Astrocyte (in vitro differentiated cells and primary cell): ENCODE measurements around the gene SNRPA. TPM values are rescaled to one million over a fixed set of nuclear protein-coding genes. Genes with fewer than 3 reads are reported as not detected.

ENCODE experiments used
- DNase-seq: peaks from one replicate; pipeline ENCODE4 v3.0.0-alpha.2; 2010; ENCODE audit warnings: low read depth
- FAIRE-seq: peaks from 2 replicates; lab custom pipeline; 2011; peaks lifted over from hg19 to GRCh38; lab: Jason Lieb, UNC
- H2AFZ ChIP-seq: 2 replicates; pipeline ENCODE4 v1.6.0; 2012; ENCODE audit warnings: low read depth, low read length, inconsistent platforms
- H3K27ac ChIP-seq: 2 replicates; pipeline ENCODE4 v1.5.1; 2011; ENCODE audit warnings: low read depth, low read length, inconsistent platforms
- H3K27me3 ChIP-seq: 2 replicates; pipeline ENCODE4 v1.6.0; 2011; ENCODE audit warnings: low read length, inconsistent platforms; ENCODE audit not compliant: insufficient read depth
- H3K36me3 ChIP-seq: 2 replicates; pipeline ENCODE4 v1.5.1; 2011; ENCODE audit warnings: low read length, inconsistent platforms; ENCODE audit not compliant: insufficient read depth
- H3K4me1 ChIP-seq: 2 replicates; pipeline ENCODE4 v1.5.1; 2011; ENCODE audit warnings: low read length, inconsistent platforms; ENCODE audit not compliant: insufficient read depth
- H3K4me2 ChIP-seq: 2 replicates; pipeline ENCODE4 v1.6.0; 2012; ENCODE audit warnings: low read length, inconsistent platforms
- H3K4me3 ChIP-seq: 2 replicates; pipeline ENCODE4 v1.5.1; 2011; ENCODE audit warnings: low read depth, mild to moderate bottlenecking, low read length, inconsistent platforms; ENCODE audit not compliant: insufficient read depth
- H3K79me2 ChIP-seq: 2 replicates; pipeline ENCODE4 v1.6.0; 2012; ENCODE audit warnings: mild to moderate bottlenecking, low read length, inconsistent platforms; ENCODE audit not compliant: insufficient read depth
- H3K9ac ChIP-seq: 2 replicates; pipeline ENCODE4 v1.6.0; 2012; ENCODE audit warnings: mild to moderate bottlenecking, low read length, inconsistent platforms
- H3K9me3 ChIP-seq: 2 replicates; pipeline ENCODE4 v1.5.1; 2012; ENCODE audit warnings: low read depth, mild to moderate bottlenecking, low read length, inconsistent platforms; ENCODE audit not compliant: insufficient read depth
- H4K20me1 ChIP-seq: 2 replicates; pipeline ENCODE4 v1.6.0; 2012; ENCODE audit warnings: low read length, inconsistent platforms; ENCODE audit not compliant: insufficient read depth
- H3K27ac Mint-ChIP-seq: one replicate; pipeline ENCODE4 v1.8.0; 2021; ENCODE audit warnings: mild to moderate bottlenecking, mixed read lengths; ENCODE audit not compliant: unreplicated experiment
- H3K27me3 Mint-ChIP-seq: one replicate; pipeline ENCODE4 v1.8.0; 2021; ENCODE audit warnings: low read depth, mixed read lengths; ENCODE audit not compliant: unreplicated experiment
- H3K36me3 Mint-ChIP-seq: one replicate; pipeline ENCODE4 v1.8.0; 2021; ENCODE audit warnings: low read depth, mixed read lengths; ENCODE audit not compliant: unreplicated experiment
- H3K4me1 Mint-ChIP-seq: one replicate; pipeline ENCODE4 v1.8.0; 2021; ENCODE audit warnings: low read depth, mixed read lengths; ENCODE audit not compliant: unreplicated experiment
- H3K4me3 Mint-ChIP-seq: one replicate; pipeline ENCODE4 v1.8.0; 2021; ENCODE audit warnings: mild to moderate bottlenecking, moderate library complexity, mixed read lengths; ENCODE audit not compliant: unreplicated experiment
- H3K9me3 Mint-ChIP-seq: one replicate; pipeline ENCODE4 v1.8.0; 2021; ENCODE audit warnings: mild to moderate bottlenecking, mixed read lengths; ENCODE audit not compliant: unreplicated experiment
- EZH2 ChIP-seq: IDR thresholded peaks from 2 replicates; pipeline ENCODE4 v1.6.1; 2012; ENCODE audit warnings: mild to moderate bottlenecking, low read length, inconsistent platforms; ENCODE audit not compliant: insufficient read depth
- total RNA-seq: library from RNA; stranded (reverse); gene quantifications from 2 replicates; pipeline ENCODE4 v1.2.1, GENCODE V29; 2021
- TF ChIP-seq, protein P1 (sequence below): IDR thresholded peaks from 2 replicates; pipeline ENCODE4 v1.5.1; 2011; ENCODE audit warnings: low read depth, mild to moderate bottlenecking, inconsistent platforms, low read length, moderate library complexity; ENCODE audit not compliant: insufficient read depth

SNRPA gene
- total RNA-seq, 1 donor from 2014 or later: 67.0 TPM

DNA sequence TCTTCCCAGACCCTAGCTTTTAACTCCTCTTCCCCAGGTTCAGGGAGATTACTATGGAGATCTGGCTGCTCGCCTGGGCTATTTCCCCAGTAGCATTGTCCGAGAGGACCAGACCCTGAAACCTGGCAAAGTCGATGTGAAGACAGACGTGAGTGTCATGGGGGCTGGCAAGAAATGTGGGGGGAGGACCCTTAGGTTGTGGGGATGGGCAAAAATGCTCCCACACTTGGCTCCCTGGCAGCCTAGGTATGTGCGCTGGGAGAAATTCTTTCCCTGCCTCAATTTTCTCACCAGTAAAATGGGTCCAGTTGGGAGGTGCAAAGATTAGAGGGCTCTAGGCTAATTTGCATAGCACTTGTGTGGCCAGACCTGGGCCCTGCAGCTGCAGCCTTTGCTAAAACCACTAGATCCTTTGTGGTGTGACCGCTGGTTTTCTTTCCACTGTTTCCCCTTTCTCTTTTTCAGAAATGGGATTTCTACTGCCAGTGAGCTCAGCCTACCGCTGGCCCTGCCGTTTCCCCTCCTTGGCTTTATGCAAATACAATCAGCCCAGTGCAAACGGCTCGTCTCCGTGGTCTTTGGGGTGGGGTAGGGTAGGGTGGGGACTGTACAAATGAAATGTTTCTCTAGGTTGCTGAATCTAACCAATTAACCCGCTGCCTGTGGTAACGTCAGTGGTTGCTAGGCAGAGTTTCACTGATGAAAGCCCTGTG lies 26.1 kb downstream of the SNRPA start:
- H3K4me3 Mint-ChIP-seq: peak overlapping the region; percentile 89
- TF ChIP-seq, protein P1, sequence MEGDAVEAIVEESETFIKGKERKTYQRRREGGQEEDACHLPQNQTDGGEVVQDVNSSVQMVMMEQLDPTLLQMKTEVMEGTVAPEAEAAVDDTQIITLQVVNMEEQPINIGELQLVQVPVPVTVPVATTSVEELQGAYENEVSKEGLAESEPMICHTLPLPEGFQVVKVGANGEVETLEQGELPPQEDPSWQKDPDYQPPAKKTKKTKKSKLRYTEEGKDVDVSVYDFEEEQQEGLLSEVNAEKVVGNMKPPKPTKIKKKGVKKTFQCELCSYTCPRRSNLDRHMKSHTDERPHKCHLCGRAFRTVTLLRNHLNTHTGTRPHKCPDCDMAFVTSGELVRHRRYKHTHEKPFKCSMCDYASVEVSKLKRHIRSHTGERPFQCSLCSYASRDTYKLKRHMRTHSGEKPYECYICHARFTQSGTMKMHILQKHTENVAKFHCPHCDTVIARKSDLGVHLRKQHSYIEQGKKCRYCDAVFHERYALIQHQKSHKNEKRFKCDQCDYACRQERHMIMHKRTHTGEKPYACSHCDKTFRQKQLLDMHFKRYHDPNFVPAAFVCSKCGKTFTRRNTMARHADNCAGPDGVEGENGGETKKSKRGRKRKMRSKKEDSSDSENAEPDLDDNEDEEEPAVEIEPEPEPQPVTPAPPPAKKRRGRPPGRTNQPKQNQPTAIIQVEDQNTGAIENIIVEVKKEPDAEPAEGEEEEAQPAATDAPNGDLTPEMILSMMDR: no peak
- DNase-seq (peak; percentile 81), FAIRE-seq (no peak)
- peak overlapping the region; percentile 99 for H3K4me2 ChIP-seq
- peaks cover 5% of the 10 kb centered on the region for H3K36me3 Mint-ChIP-seq
- peak overlapping the region; percentile 96 for H3K27ac ChIP-seq
- H3K27me3 Mint-ChIP-seq: no peaks in the 10 kb centered on the region
- no peaks in the 10 kb centered on the region for H3K36me3 ChIP-seq
- H2AFZ ChIP-seq: peak overlapping the region; percentile 93
- H4K20me1 ChIP-seq: peaks cover 2% of the 10 kb centered on the region
- no peaks in the 10 kb centered on the region for H3K27me3 ChIP-seq
- H3K9me3 Mint-ChIP-seq: no peaks in the 10 kb centered on the region
- no peaks in the 10 kb centered on the region for H3K79me2 ChIP-seq
- peaks cover 10% of the 10 kb centered on the region for H3K4me1 Mint-ChIP-seq
- H3K4me1 ChIP-seq: peaks cover 22% of the 10 kb centered on the region
- peak overlapping the region; percentile 91 for H3K9ac ChIP-seq
- H3K9me3 ChIP-seq: no peaks in the 10 kb centered on the region
- H3K27ac Mint-ChIP-seq: peak overlapping the region; percentile 98
- peak overlapping the region; percentile 81 for H3K4me3 ChIP-seq

DNA sequence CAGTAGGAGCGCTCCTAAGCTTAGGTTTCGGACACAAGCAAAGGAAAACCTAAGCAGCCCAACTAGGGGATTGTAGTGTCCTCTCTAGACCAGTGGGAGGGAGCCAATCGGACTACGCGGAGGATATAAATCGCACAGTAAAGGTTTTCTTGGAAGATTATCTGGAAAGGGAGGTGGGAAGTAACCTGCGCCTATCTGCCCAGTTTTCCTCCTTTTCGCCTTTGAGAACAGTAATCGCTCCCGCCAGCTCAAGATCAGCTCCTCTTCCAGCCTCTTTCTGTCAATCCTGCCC lies 26.6 kb downstream of the SNRPA start:
- peak overlapping the region; percentile 99 for H3K4me2 ChIP-seq
- no peaks in the 10 kb centered on the region for H3K36me3 ChIP-seq
- peak overlapping the region; percentile 89 for H3K4me3 Mint-ChIP-seq
- FAIRE-seq (no peak), DNase-seq (no peak)
- H3K27ac ChIP-seq: peak overlapping the region; percentile 96
- H3K27me3 ChIP-seq: no peaks in the 10 kb centered on the region
- H2AFZ ChIP-seq: peak overlapping the region; percentile 93
- H3K4me1 ChIP-seq: peaks cover 22% of the 10 kb centered on the region
- H3K9me3 Mint-ChIP-seq: no peaks in the 10 kb centered on the region
- peak overlapping the region; percentile 91 for H3K9ac ChIP-seq
- H3K79me2 ChIP-seq: no peaks in the 10 kb centered on the region
- H3K27ac Mint-ChIP-seq: peak overlapping the region; percentile 98
- H3K4me1 Mint-ChIP-seq: peaks cover 10% of the 10 kb centered on the region
- peaks cover 5% of the 10 kb centered on the region for H3K36me3 Mint-ChIP-seq
- peak overlapping the region; percentile 81 for H3K4me3 ChIP-seq
- no peaks in the 10 kb centered on the region for H3K27me3 Mint-ChIP-seq
- no peaks in the 10 kb centered on the region for H3K9me3 ChIP-seq
- no peak for TF ChIP-seq EZH2
- TF ChIP-seq, protein P1: no peak
- peaks cover 2% of the 10 kb centered on the region for H4K20me1 ChIP-seq
